ENCODE measurements around the gene DCK. TPM values are rescaled to one million over a fixed set of nuclear protein-coding genes. Genes with fewer than 3 reads are reported as not detected.
"Not testable (repeated sequence)": the region's sequence is repeated elsewhere in the genome, so short reads cannot be mapped to it uniquely, and the experiment has no call there.

The DCK gene
- total RNA-seq, 1 donor from 2014 or later = 57.1 TPM

- H3K9me3 Mint-ChIP-seq = peaks cover 17% of the 10 kb centered on the region
- Histone ChIP-seq H3K4me2 (no peak overlapping the region), H2AFZ (replicated peaks) (no peak overlapping the region), H3K4me1 (peaks cover 8% of the 10 kb centered on the region), H3K79me2 (ENCODE audit: low read depth) (peaks cover 78% of the 10 kb centered on the region), H3K9me3 (ENCODE audit: low read depth) (no peaks in the 10 kb centered on the region), H3K27me3 (no peaks in the 10 kb centered on the region), H3K9ac (no peak overlapping the region), H4K20me1 (ENCODE audit: low read depth) (peaks cover 16% of the 10 kb centered on the region), H3F3A (ENCODE audit: low read depth) (peaks cover 3% of the 10 kb centered on the region), H3K36me3 (no peaks in the 10 kb centered on the region), H3K4me3 (no peak overlapping the region), H3K27ac (no peak overlapping the region)
- DNase-seq (ENCODE audit: low spot score) = no peak
- H3K27ac Mint-ChIP-seq = no peak overlapping the region
- peaks cover 48% of the 10 kb centered on the region for H3K36me3 Mint-ChIP-seq
- H3K27me3 Mint-ChIP-seq (ENCODE audit: insufficient read depth, low read depth) = no peaks in the 10 kb centered on the region
- TF ChIP-seq, protein P1, sequence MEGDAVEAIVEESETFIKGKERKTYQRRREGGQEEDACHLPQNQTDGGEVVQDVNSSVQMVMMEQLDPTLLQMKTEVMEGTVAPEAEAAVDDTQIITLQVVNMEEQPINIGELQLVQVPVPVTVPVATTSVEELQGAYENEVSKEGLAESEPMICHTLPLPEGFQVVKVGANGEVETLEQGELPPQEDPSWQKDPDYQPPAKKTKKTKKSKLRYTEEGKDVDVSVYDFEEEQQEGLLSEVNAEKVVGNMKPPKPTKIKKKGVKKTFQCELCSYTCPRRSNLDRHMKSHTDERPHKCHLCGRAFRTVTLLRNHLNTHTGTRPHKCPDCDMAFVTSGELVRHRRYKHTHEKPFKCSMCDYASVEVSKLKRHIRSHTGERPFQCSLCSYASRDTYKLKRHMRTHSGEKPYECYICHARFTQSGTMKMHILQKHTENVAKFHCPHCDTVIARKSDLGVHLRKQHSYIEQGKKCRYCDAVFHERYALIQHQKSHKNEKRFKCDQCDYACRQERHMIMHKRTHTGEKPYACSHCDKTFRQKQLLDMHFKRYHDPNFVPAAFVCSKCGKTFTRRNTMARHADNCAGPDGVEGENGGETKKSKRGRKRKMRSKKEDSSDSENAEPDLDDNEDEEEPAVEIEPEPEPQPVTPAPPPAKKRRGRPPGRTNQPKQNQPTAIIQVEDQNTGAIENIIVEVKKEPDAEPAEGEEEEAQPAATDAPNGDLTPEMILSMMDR (IDR thresholded peaks at IDR 0.05) = no peak
- TF ChIP-seq EZH2phosphoT487 (IDR thresholded peaks at IDR 0.05) (no peak), EZH2 (IDR thresholded peaks at IDR 0.05) (no peak)
- H3K4me3 Mint-ChIP-seq = no peak overlapping the region
- no peaks in the 10 kb centered on the region for H3K4me1 Mint-ChIP-seq
Measured at GRCh38 chr4:71009086-71009485, 15.6 kb downstream of the DCK start.

DNA sequence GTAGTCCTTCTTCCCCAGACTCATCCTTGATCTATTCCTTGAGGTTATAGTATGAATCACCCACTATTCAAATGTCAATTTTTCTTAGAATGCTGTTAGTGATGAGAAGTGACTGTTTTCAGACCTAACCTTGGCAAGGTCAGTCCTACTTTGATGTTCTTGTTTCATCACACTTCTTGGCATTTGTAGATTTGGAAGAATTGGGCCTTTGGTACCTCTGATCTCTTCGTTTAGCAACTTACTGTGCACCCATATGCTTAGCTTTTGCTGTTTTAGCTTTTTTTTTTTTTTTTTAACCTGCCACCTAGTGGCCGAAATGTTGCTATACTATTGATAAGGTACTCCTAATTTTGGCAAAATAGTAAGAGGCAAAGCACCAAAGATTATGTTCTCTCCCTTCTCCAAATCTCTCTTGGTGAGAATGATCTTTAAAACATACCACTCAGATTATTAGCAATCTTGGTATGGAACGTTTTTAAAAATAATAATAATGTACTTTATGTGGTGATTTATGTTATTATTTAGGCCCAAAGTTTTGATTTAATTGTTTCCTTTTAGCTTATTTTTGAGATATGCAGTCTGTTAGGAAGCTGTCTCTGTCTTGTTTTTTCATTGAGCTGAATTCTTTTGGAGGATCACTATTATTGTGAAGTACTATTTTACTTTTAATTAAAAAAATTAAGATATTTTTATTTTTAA lies 16.6 kb downstream of the DCK start:
- DNase-seq (ENCODE audit: low spot score) = peak; percentile 31
- Histone ChIP-seq H3K4me1 (no peaks in the 10 kb centered on the region), H2AFZ (replicated peaks) (no peak overlapping the region), H3K4me2 (no peak overlapping the region), H3K79me2 (ENCODE audit: low read depth) (peaks cover 68% of the 10 kb centered on the region), H3K27me3 (no peaks in the 10 kb centered on the region), H3K9me3 (ENCODE audit: low read depth) (no peaks in the 10 kb centered on the region), H3K4me3 (no peak overlapping the region), H3K27ac (no peak overlapping the region), H3K9ac (no peak overlapping the region), H4K20me1 (ENCODE audit: low read depth) (peaks cover 10% of the 10 kb centered on the region), H3F3A (ENCODE audit: low read depth) (no peaks in the 10 kb centered on the region), H3K36me3 (no peaks in the 10 kb centered on the region)
- Mint-ChIP-seq H3K27ac (no peak overlapping the region), H3K4me3 (no peak overlapping the region), H3K27me3 (ENCODE audit: insufficient read depth, low read depth) (peaks cover 3% of the 10 kb centered on the region), H3K36me3 (peaks cover 52% of the 10 kb centered on the region), H3K4me1 (no peaks in the 10 kb centered on the region), H3K9me3 (peaks cover 23% of the 10 kb centered on the region)
- TF ChIP-seq, protein P1 (IDR thresholded peaks at IDR 0.05) = peak; percentile 81
- TF ChIP-seq EZH2phosphoT487 (IDR thresholded peaks at IDR 0.05) = no peak

DNA sequence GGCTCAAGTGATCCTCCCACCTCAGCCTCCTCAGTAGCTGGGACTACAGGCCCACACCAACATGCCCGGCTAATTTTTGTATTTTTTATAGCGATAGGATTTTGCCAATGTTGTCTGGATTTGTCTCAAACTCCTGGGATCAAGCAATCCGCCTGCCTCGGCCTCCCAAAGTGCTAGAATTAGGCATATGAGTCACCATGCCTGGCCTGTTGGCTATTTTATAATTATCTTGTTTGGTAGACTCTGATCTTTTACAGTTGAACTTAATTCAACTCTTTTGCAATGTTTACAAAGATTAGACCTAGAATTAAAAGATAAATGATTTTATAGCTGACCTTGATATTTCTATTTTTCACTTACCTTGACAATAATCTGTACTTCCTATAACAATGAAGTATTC lies 18.0 kb downstream of the DCK start:
- peaks cover 3% of the 10 kb centered on the region for H3K27me3 Mint-ChIP-seq (ENCODE audit: insufficient read depth, low read depth)
- Histone ChIP-seq H3K27me3 (no peaks in the 10 kb centered on the region), H3K36me3 (no peaks in the 10 kb centered on the region), H3F3A (ENCODE audit: low read depth) (no peaks in the 10 kb centered on the region), H3K4me3 (no peak overlapping the region), H3K79me2 (ENCODE audit: low read depth) (peaks cover 56% of the 10 kb centered on the region), H4K20me1 (ENCODE audit: low read depth) (peaks cover 10% of the 10 kb centered on the region), H3K27ac (no peak overlapping the region), H3K9ac (no peak overlapping the region), H2AFZ (replicated peaks) (no peak overlapping the region), H3K9me3 (ENCODE audit: low read depth) (no peaks in the 10 kb centered on the region), H3K4me1 (no peaks in the 10 kb centered on the region), H3K4me2 (no peak overlapping the region)
- TF ChIP-seq EZH2 (IDR thresholded peaks at IDR 0.05) (no peak), EZH2phosphoT487 (IDR thresholded peaks at IDR 0.05) (no peak)
- TF ChIP-seq, protein P1 (IDR thresholded peaks at IDR 0.05) = no peak
- no peak overlapping the region for H3K27ac Mint-ChIP-seq
- H3K4me3 Mint-ChIP-seq = no peak overlapping the region
- DNase-seq (ENCODE audit: low spot score) = no peak
- no peaks in the 10 kb centered on the region for H3K4me1 Mint-ChIP-seq
- H3K36me3 Mint-ChIP-seq = peaks cover 54% of the 10 kb centered on the region
- H3K9me3 Mint-ChIP-seq = peaks cover 29% of the 10 kb centered on the region

DNA sequence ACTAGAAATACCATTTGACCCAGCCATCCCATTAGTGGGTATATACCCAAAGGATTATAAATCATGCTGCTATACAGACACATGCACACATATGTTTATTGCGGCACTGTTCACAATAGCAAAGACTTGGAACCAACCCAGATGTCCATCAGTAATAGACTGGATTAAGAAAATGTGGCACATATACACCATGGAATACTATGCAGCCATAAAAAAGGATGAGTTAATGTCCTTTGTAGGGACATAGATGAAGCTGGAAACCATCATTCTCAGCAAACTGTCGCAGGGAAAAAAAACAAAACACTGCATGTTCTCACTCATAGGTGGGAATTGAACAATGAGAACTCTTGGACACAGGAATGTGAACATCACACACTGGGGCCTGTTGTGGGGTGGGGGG lies 23.9 kb downstream of the DCK start:
- H3K4me3 ChIP-seq; H3K4me3 Mint-ChIP-seq; H3K9me3 ChIP-seq (ENCODE audit: low read depth); H2AFZ ChIP-seq (replicated peaks); H3K27me3 Mint-ChIP-seq (ENCODE audit: insufficient read depth, low read depth); H3K4me1 ChIP-seq; H4K20me1 ChIP-seq (ENCODE audit: low read depth); DNase-seq (ENCODE audit: low spot score); H3F3A ChIP-seq (ENCODE audit: low read depth); H3K4me1 Mint-ChIP-seq; H3K9ac ChIP-seq; H3K27ac Mint-ChIP-seq; H3K27me3 ChIP-seq; H3K4me2 ChIP-seq; H3K27ac ChIP-seq: not testable (repeated sequence)
- H3K36me3 Mint-ChIP-seq = peaks cover 43% of the 10 kb centered on the region
- H3K79me2 ChIP-seq (ENCODE audit: low read depth) = peaks cover 38% of the 10 kb centered on the region
- H3K36me3 ChIP-seq = peaks cover 12% of the 10 kb centered on the region
- H3K9me3 Mint-ChIP-seq = peaks cover 31% of the 10 kb centered on the region
